Measurements from ENCODE around the gene TRAPPC10.

The TRAPPC10 gene

GRCh38 chr21:44011579-44012473 is at the start of gene TRAPPC10:
Gene TRAPPC10 (plus strand): TSS chr21:44012309. CDS start chr21:44012494, 185 bp downstream.
- peak within 1 kb of the TSS; percentile 90 for H3K4me3 Mint-ChIP-seq
- TF ChIP-seq CTCF (IDR thresholded peaks at IDR 0.05), result no peak
- DNase-seq, result peak; percentile 84
- H3K27me3 Mint-ChIP-seq (ENCODE audit: low read depth, poor library complexity), result peaks cover 9% of the 10 kb centered on the region
- H3K36me3 Mint-ChIP-seq (ENCODE audit: low read depth), result no peaks in the 10 kb centered on the region
- peak within 1 kb of the TSS; percentile 84 for H3K27ac Mint-ChIP-seq
- H3K4me1 Mint-ChIP-seq, result peaks cover 39% of the 10 kb centered on the region
- peaks cover 3% of the 10 kb centered on the region for H3K9me3 Mint-ChIP-seq

- peaks cover 29% of the 10 kb centered on the region for H3K36me3 Mint-ChIP-seq (ENCODE audit: low read depth)
- H3K27ac Mint-ChIP-seq, result no peak overlapping the region
- no peak for TF ChIP-seq CTCF (IDR thresholded peaks at IDR 0.05)
- no peak for DNase-seq
- H3K4me3 Mint-ChIP-seq, result no peak overlapping the region
- peaks cover 25% of the 10 kb centered on the region for H3K9me3 Mint-ChIP-seq
- H3K4me1 Mint-ChIP-seq, result peaks cover 44% of the 10 kb centered on the region
- peaks cover 3% of the 10 kb centered on the region for H3K27me3 Mint-ChIP-seq (ENCODE audit: low read depth, poor library complexity)
Observed at GRCh38 chr21:43965911-43966585, 46.1 kb upstream of the TRAPPC10 start.

- H3K27me3 Mint-ChIP-seq (ENCODE audit: low read depth, poor library complexity), result peaks cover 3% of the 10 kb centered on the region
- H3K9me3 Mint-ChIP-seq, result peaks cover 20% of the 10 kb centered on the region
- TF ChIP-seq CTCF (IDR thresholded peaks at IDR 0.05), result no peak
- no peak for DNase-seq
- H3K36me3 Mint-ChIP-seq (ENCODE audit: low read depth), result peaks cover 22% of the 10 kb centered on the region
- peaks cover 41% of the 10 kb centered on the region for H3K4me1 Mint-ChIP-seq
- no peak overlapping the region for H3K27ac Mint-ChIP-seq
- H3K4me3 Mint-ChIP-seq, result no peak overlapping the region
Observed at GRCh38 chr21:43966946-43967512, 45.1 kb upstream of the TRAPPC10 start.

GRCh38 chr21:43967981-43968380 is 44.1 kb upstream of the TRAPPC10 start:
- no peak for DNase-seq
- TF ChIP-seq CTCF (IDR thresholded peaks at IDR 0.05), result no peak
- Mint-ChIP-seq H3K36me3 (ENCODE audit: low read depth) (peaks cover 16% of the 10 kb centered on the region), H3K4me1 (peaks cover 44% of the 10 kb centered on the region), H3K27me3 (ENCODE audit: low read depth, poor library complexity) (peaks cover 3% of the 10 kb centered on the region), H3K9me3 (peaks cover 14% of the 10 kb centered on the region), H3K4me3 (no peak overlapping the region), H3K27ac (no peak overlapping the region)

GRCh38 chr21:43968410-43969114 is 43.5 kb upstream of the TRAPPC10 start:
- peaks cover 44% of the 10 kb centered on the region for H3K4me1 Mint-ChIP-seq
- H3K9me3 Mint-ChIP-seq, result peaks cover 8% of the 10 kb centered on the region
- no peak for DNase-seq
- no peak for TF ChIP-seq CTCF (IDR thresholded peaks at IDR 0.05)
- no peak overlapping the region for H3K4me3 Mint-ChIP-seq
- peaks cover 10% of the 10 kb centered on the region for H3K36me3 Mint-ChIP-seq (ENCODE audit: low read depth)
- peaks cover 3% of the 10 kb centered on the region for H3K27me3 Mint-ChIP-seq (ENCODE audit: low read depth, poor library complexity)
- no peak overlapping the region for H3K27ac Mint-ChIP-seq
